OCI-M1 (cell line): ENCODE measurements around the gene H2BK1.

ENCODE experiments used
- DNase-seq: peaks from one replicate; lab custom pipeline; 2025; lab: John Stamatoyannopoulos, UW

The H2BK1 gene

GRCh38 chr7:151232091-151232916 is 22.0 kb upstream of the H2BK1 start, which contains the start of gene CHPF2:
Gene CHPF2 (plus strand): TSS chr7:151232483. CDS start chr7:151234012, 1,529 bp downstream.
- DNase-seq = peak; percentile 86

- no peak for DNase-seq
Measured at GRCh38 chr7:151231080-151231479, 20.8 kb upstream of the H2BK1 start.

- DNase-seq = no peak
Measured at GRCh38 chr7:151229249-151229648, 19.0 kb upstream of the H2BK1 start.

GRCh38 chr7:151228024-151228866 is 18.0 kb upstream of the H2BK1 start:
- DNase-seq = peak; percentile 27

GRCh38 chr7:151226875-151227782 is 16.8 kb upstream of the H2BK1 start, which contains the start of gene ABCF2:
Gene ABCF2 (minus strand): TSS chr7:151227205. CDS start chr7:151226458, 747 bp downstream.
- peak; percentile 95 for DNase-seq

GRCh38 chr7:151226560-151226874 is 16.2 kb upstream of the H2BK1 start:
- no peak for DNase-seq

GRCh38 chr7:151225948-151226510 is 15.7 kb upstream of the H2BK1 start:
- no peak for DNase-seq

- no peak for DNase-seq
Measured at GRCh38 chr7:151223728-151224127, 13.4 kb upstream of the H2BK1 start.

GRCh38 chr7:151218170-151218569 is 7.9 kb upstream of the H2BK1 start:
- no peak for DNase-seq

GRCh38 chr7:151215396-151215795 is 5.1 kb upstream of the H2BK1 start:
- no peak for DNase-seq

- DNase-seq = no peak
Measured at GRCh38 chr7:151213826-151214225, 3.5 kb upstream of the H2BK1 start.

- no peak for DNase-seq
Measured at GRCh38 chr7:151212626-151213025, 2.3 kb upstream of the H2BK1 start.

GRCh38 chr7:151211155-151211772 is 976 bp upstream of the H2BK1 start:
- no peak for DNase-seq

GRCh38 chr7:151209588-151209987 is 700 bp downstream of the H2BK1 start:
- DNase-seq = no peak

- no peak for DNase-seq
Measured at GRCh38 chr7:151208253-151208862, 1.9 kb downstream of the H2BK1 start.

GRCh38 chr7:151207804-151208203 is 2.5 kb downstream of the H2BK1 start:
- no peak for DNase-seq

- peak; percentile 31 for DNase-seq
Measured at GRCh38 chr7:151207315-151207714, 3.0 kb downstream of the H2BK1 start.

- DNase-seq = peak; percentile 76
Measured at GRCh38 chr7:151206914-151207313, 3.4 kb downstream of the H2BK1 start.

GRCh38 chr7:151205730-151206129 is 4.6 kb downstream of the H2BK1 start:
- DNase-seq = no peak

GRCh38 chr7:151204383-151205032 is 5.8 kb downstream of the H2BK1 start:
- no peak for DNase-seq
